Measurements from ENCODE around the gene SEMA5A. TPM values are rescaled to one million over a fixed set of nuclear protein-coding genes. Genes with fewer than 3 reads are reported as not detected.

SEMA5A gene
- total RNA-seq, 1 donor from 2014 or later = 1.6 TPM

- no peak overlapping the region for H3K4me3 ChIP-seq (ENCODE audit: low read depth, low read length)
- H3K27me3 ChIP-seq (ENCODE audit: control insufficient read depth, insufficient read depth, low read length) = no peaks in the 10 kb centered on the region
- DNase-seq (ENCODE audit: low read depth) (no peak), FAIRE-seq (no peak)
- no peak for TF ChIP-seq CTCF (IDR thresholded peaks at IDR 0.05; ENCODE audit: insufficient read depth, low read length, severe bottlenecking)
- no peaks in the 10 kb centered on the region for H3K36me3 ChIP-seq (ENCODE audit: control insufficient read depth, insufficient read depth, low read length)
Measured at GRCh38 chr5:9320652-9321051, 225.2 kb downstream of the SEMA5A start.

- TF ChIP-seq CTCF (IDR thresholded peaks at IDR 0.05; ENCODE audit: insufficient read depth, low read length, severe bottlenecking) = no peak
- no peak for FAIRE-seq
- H3K27me3 ChIP-seq (ENCODE audit: control insufficient read depth, insufficient read depth, low read length) = no peaks in the 10 kb centered on the region
Measured at GRCh38 chr5:9318031-9318430, 227.8 kb downstream of the SEMA5A start.

GRCh38 chr5:9316733-9317132 is 229.1 kb downstream of the SEMA5A start:
- no peak for FAIRE-seq
- Histone ChIP-seq H3K4me3 (ENCODE audit: low read depth, low read length) (no peak overlapping the region), H3K27me3 (ENCODE audit: control insufficient read depth, insufficient read depth, low read length) (no peaks in the 10 kb centered on the region), H3K36me3 (ENCODE audit: control insufficient read depth, insufficient read depth, low read length) (no peaks in the 10 kb centered on the region)
- peak; percentile 45 for DNase-seq (ENCODE audit: low read depth)
- no peak for TF ChIP-seq CTCF (IDR thresholded peaks at IDR 0.05; ENCODE audit: insufficient read depth, low read length, severe bottlenecking)

More at GRCh38 chr5:9318031-9318430, 227.8 kb downstream of the SEMA5A start:
- Histone ChIP-seq H3K4me3 (ENCODE audit: low read depth, low read length) (no peak overlapping the region), H3K36me3 (ENCODE audit: control insufficient read depth, insufficient read depth, low read length) (no peaks in the 10 kb centered on the region)
- no peak for DNase-seq (ENCODE audit: low read depth)

GRCh38 chr5:9316041-9316440 is 229.8 kb downstream of the SEMA5A start:
- no peaks in the 10 kb centered on the region for H3K27me3 ChIP-seq (ENCODE audit: control insufficient read depth, insufficient read depth, low read length)
- DNase-seq (ENCODE audit: low read depth) (no peak), FAIRE-seq (no peak)
- no peaks in the 10 kb centered on the region for H3K36me3 ChIP-seq (ENCODE audit: control insufficient read depth, insufficient read depth, low read length)
- H3K4me3 ChIP-seq (ENCODE audit: low read depth, low read length) = no peak overlapping the region
- TF ChIP-seq CTCF (IDR thresholded peaks at IDR 0.05; ENCODE audit: insufficient read depth, low read length, severe bottlenecking) = no peak

- H3K36me3 ChIP-seq (ENCODE audit: control insufficient read depth, insufficient read depth, low read length) = no peaks in the 10 kb centered on the region
- no peak overlapping the region for H3K4me3 ChIP-seq (ENCODE audit: low read depth, low read length)
- no peak for TF ChIP-seq CTCF (IDR thresholded peaks at IDR 0.05; ENCODE audit: insufficient read depth, low read length, severe bottlenecking)
- H3K27me3 ChIP-seq (ENCODE audit: control insufficient read depth, insufficient read depth, low read length) = no peaks in the 10 kb centered on the region
- DNase-seq (ENCODE audit: low read depth) = no peak
- no peak for FAIRE-seq
Measured at GRCh38 chr5:9314558-9314957, 231.3 kb downstream of the SEMA5A start.

GRCh38 chr5:9313751-9314150 is 232.1 kb downstream of the SEMA5A start:
- peak; percentile 19 for TF ChIP-seq CTCF (IDR thresholded peaks at IDR 0.05; ENCODE audit: insufficient read depth, low read length, severe bottlenecking)
- FAIRE-seq (peak; percentile 72), DNase-seq (ENCODE audit: low read depth) (peak; percentile 33)
- Histone ChIP-seq H3K36me3 (ENCODE audit: control insufficient read depth, insufficient read depth, low read length) (no peaks in the 10 kb centered on the region), H3K4me3 (ENCODE audit: low read depth, low read length) (no peak overlapping the region), H3K27me3 (ENCODE audit: control insufficient read depth, insufficient read depth, low read length) (no peaks in the 10 kb centered on the region)

Data from bronchial epithelial cell (primary cell).